K562 (cell line): ENCODE measurements around the gene ZNF429. TPM values are rescaled to one million over a fixed set of nuclear protein-coding genes. Genes with fewer than 3 reads are reported as not detected.
A peak's percentile ranks its signal among the peaks of the same experiment; 100 is the strongest.

Source experiments
- C11orf30 ChIP-seq: fragments of 450-650 bp; IDR thresholded peaks from 2 replicates; pipeline ENCODE4 v1.6.1; 2016; ENCODE audit warnings: low read depth, mild to moderate bottlenecking
- CBX3 ChIP-seq, 2 experiments: IDR thresholded peaks; 1 replicate in 1 of 2; 2 replicates in 1 of 2; pipeline ENCODE4 v1.6.1; 2012; ENCODE audit warnings: inconsistent platforms in 2 of 2, low read length in 2 of 2, borderline replicate concordance in 1 of 2, control low read depth in 1 of 2
- ELF2 ChIP-seq: fragments of 250-450 bp; sonication (Bioruptor Pico); IDR thresholded peaks from 2 replicates; pipeline ENCODE4 v1.5.0; 2021; ENCODE audit warnings: mild to moderate bottlenecking
- ETV6 ChIP-seq, 3 experiments: fragments of 150-350 bp in 1 of 3; sonication (generic) in 1 of 3; formaldehyde crosslinking in 1 of 3; IDR thresholded peaks; 2 replicates each; pipeline versions ENCODE4 v1.6.1 to v1.8.0; 2014 to 2022; ENCODE audit warnings: borderline replicate concordance in 2 of 3, low read depth in 2 of 3, antibody characterized with exemption in 1 of 3, low read length in 1 of 3, mild to moderate bottlenecking in 1 of 3, missing genetic modification reagents in 1 of 3
- FOS ChIP-seq: IDR thresholded peaks from 3 replicates; pipeline ENCODE4 v1.6.1; 2011; ENCODE audit not compliant: insufficient read length; ENCODE audit errors: extremely low read depth
- GMEB1 ChIP-seq: fragments of 250-450 bp; sonication (Bioruptor Pico); IDR thresholded peaks from 2 replicates; pipeline ENCODE4 v1.4.0; 2020; ENCODE audit warnings: mild to moderate bottlenecking
- HCFC1 ChIP-seq: IDR thresholded peaks from 2 replicates; pipeline ENCODE4 v1.6.1; 2012; ENCODE audit warnings: low read depth, low read length, improper control_type of control experiment
- MEF2D ChIP-seq: conservative IDR thresholded peaks from 2 replicates; pipeline ENCODE4 v1.6.1; 2016; ENCODE audit warnings: low read depth, missing genetic modification characterization, missing compliant biosample characterization
- MITF ChIP-seq: IDR thresholded peaks from 2 replicates; pipeline ENCODE4 v1.6.1; 2014; ENCODE audit warnings: antibody characterized with exemption
- NELFE ChIP-seq: IDR thresholded peaks from 2 replicates; pipeline ENCODE4 v1.6.1; 2011; ENCODE audit warnings: mild to moderate bottlenecking; ENCODE audit not compliant: insufficient read depth, insufficient read length
- PML ChIP-seq: IDR thresholded peaks from 2 replicates; pipeline ENCODE4 v1.6.1; 2012; ENCODE audit warnings: low read length, inconsistent platforms
- SMARCA4 ChIP-seq: fragments of 450-650 bp; IDR thresholded peaks from 2 replicates; pipeline ENCODE4 v1.6.1; 2016
- SREBF2 ChIP-seq: sonication (generic); formaldehyde crosslinking; IDR thresholded peaks from 2 replicates; pipeline ENCODE4 v1.4.0; 2020; ENCODE audit warnings: mild to moderate bottlenecking, missing genetic modification reagents
- THRB ChIP-seq: fragments of 450-650 bp; formaldehyde crosslinking; conservative IDR thresholded peaks from 2 replicates; pipeline ENCODE4 v1.4.0; 2022; ENCODE audit warnings: mild to moderate bottlenecking, missing genetic modification characterization
- ZBTB17 ChIP-seq: fragments of 450-650 bp; formaldehyde crosslinking; IDR thresholded peaks from 2 replicates; pipeline ENCODE4 v1.4.0; 2020; ENCODE audit warnings: mild to moderate bottlenecking
- ZFX ChIP-seq: sonication (generic); formaldehyde crosslinking; IDR thresholded peaks from 2 replicates; pipeline ENCODE4 v1.8.0; 2022; ENCODE audit warnings: mild to moderate bottlenecking, missing genetic modification reagents, moderate library complexity
- ZNF282 ChIP-seq: sonication (generic); formaldehyde crosslinking; IDR thresholded peaks from 2 replicates; pipeline ENCODE4 v1.8.1; 2023; ENCODE audit warnings: missing genetic modification reagents
- ZNF444 ChIP-seq: fragments of 250-450 bp; sonication (Bioruptor Pico); IDR thresholded peaks from 2 replicates; pipeline ENCODE4 v1.4.0; 2020; ENCODE audit warnings: mild to moderate bottlenecking, moderate library complexity
- ZNF57 ChIP-seq: fragments of 450-650 bp; formaldehyde crosslinking; IDR thresholded peaks from 2 replicates; pipeline ENCODE4 v1.4.0; 2020; ENCODE audit warnings: mild to moderate bottlenecking, moderate library complexity
- polyA plus RNA-seq, 8 experiments: library from polyadenylated mRNA; depleted of rRNA in 4 of 8; stranded (reverse) in 5 of 8; unstranded in 3 of 8; fragments of >200 nt; fragmentation: Nextera tagmentation in 2 of 8; fragmentation: Illumina TruSeq in 1 of 8; extraction: Ambion mirVana in 2 of 8; extraction: Trizol in 1 of 8; gene quantifications; 2 replicates each; pipeline versions ENCODE4 v1.2.1 to v1.2.3, GENCODE V29; 2011 to 2014; ENCODE audit warnings: inconsistent platforms in 1 of 8, missing spikeins in 1 of 8
- total RNA-seq, 7 experiments: library from RNA; depleted of rRNA in 6 of 7; stranded (reverse); fragments of >200 nt in 6 of 7; fragmentation: Illumina TruSeq in 2 of 7; extraction: Trizol in 2 of 7; gene quantifications; 2 replicates each; pipeline versions ENCODE4 v1.2.1 to v1.2.3, GENCODE V29; 2011 to 2021; ENCODE audit warnings: low replicate concordance in 1 of 7
- TF ChIP-seq, protein P1 (sequence below): sonication (generic); formaldehyde crosslinking; IDR thresholded peaks from 2 replicates; pipeline ENCODE4 v1.9.0; 2022; ENCODE audit warnings: mild to moderate bottlenecking, missing genetic modification reagents
- TF ChIP-seq, protein P2 (sequence below): IDR thresholded peaks from 2 replicates; pipeline ENCODE4 v1.6.1; 2016; ENCODE audit warnings: missing genetic modification characterization, missing compliant biosample characterization

The ZNF429 gene
- total and polyA plus RNA-seq, 9 of the 15 experiments (the other 6 are each of a cell fraction or from before 2014, with no cell fraction given): 11.4 to 24.5 (median 16.3) TPM

GRCh38 chr19:21593934-21594820, 88.8 kb downstream of the ZNF429 start (continued):
- TF ChIP-seq MEF2D: peak; percentile 50
- no peak for TF ChIP-seq ZNF282 (CRISPR knock-in tag)
- no peak for TF ChIP-seq ZNF57 (CRISPR knock-in tag)
- no peak for TF ChIP-seq GMEB1 (CRISPR knock-in tag)
- TF ChIP-seq, protein P1, sequence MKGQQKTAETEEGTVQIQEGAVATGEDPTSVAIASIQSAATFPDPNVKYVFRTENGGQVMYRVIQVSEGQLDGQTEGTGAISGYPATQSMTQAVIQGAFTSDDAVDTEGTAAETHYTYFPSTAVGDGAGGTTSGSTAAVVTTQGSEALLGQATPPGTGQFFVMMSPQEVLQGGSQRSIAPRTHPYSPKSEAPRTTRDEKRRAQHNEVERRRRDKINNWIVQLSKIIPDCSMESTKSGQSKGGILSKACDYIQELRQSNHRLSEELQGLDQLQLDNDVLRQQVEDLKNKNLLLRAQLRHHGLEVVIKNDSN (CRISPR knock-in tag): no peak
- no peak for TF ChIP-seq NELFE
- no peak for TF ChIP-seq ELF2 (CRISPR knock-in tag)
- TF ChIP-seq MITF: no peak
- TF ChIP-seq ZNF444: no peak
- TF ChIP-seq ETV6 (IDR thresholded peaks at IDR 0.05; ENCODE audit: borderline replicate concordance in 1 of 2, low read depth in 2 of 2, low read length in 1 of 2): no peak
- TF ChIP-seq ETV6 (CRISPR knock-in tag; IDR thresholded peaks at IDR 0.05; ENCODE audit: borderline replicate concordance): no peak
- TF ChIP-seq FOS: no peak
- no peak for TF ChIP-seq ZFX (CRISPR knock-in tag)
- TF ChIP-seq SREBF2 (CRISPR knock-in tag): 0 out of 2 replicates have a peak, but pooled peaks have one; percentile 15
- peak; percentile 95 for TF ChIP-seq C11orf30
- no peak for TF ChIP-seq ZBTB17 (CRISPR knock-in tag)
- no peak for TF ChIP-seq THRB
- TF ChIP-seq, protein P2, sequence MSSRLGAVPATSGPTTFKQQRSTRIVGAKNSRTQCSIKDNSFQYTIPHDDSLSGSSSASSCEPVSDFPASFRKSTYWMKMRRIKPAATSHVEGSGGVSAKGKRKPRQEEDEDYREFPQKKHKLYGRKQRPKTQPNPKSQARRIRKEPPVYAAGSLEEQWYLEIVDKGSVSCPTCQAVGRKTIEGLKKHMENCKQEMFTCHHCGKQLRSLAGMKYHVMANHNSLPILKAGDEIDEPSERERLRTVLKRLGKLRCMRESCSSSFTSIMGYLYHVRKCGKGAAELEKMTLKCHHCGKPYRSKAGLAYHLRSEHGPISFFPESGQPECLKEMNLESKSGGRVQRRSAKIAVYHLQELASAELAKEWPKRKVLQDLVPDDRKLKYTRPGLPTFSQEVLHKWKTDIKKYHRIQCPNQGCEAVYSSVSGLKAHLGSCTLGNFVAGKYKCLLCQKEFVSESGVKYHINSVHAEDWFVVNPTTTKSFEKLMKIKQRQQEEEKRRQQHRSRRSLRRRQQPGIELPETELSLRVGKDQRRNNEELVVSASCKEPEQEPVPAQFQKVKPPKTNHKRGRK: no peak
- no peak for TF ChIP-seq CBX3 (IDR thresholded peaks at IDR 0.05; ENCODE audit: borderline replicate concordance in 1 of 2, low read length in 2 of 2)
- no peak; the same call in 1 of the 2 replicates for TF ChIP-seq PML
- TF ChIP-seq HCFC1: no peak
- TF ChIP-seq SMARCA4: peak; percentile 87
